Activated gamma-delta T cell treated with Interleukin-2 at 50 U/mL for 16 hours (primary cell): ENCODE measurements around the gene NTHL1.
"Not testable (repeated sequence)": the region's sequence is repeated elsewhere in the genome, so short reads cannot be mapped to it uniquely, and the experiment has no call there.

ENCODE experiments used
- DNase-seq: peaks from one replicate; pipeline ENCODE4 v3.0.0-alpha.2; 2020

Gene NTHL1

DNA sequence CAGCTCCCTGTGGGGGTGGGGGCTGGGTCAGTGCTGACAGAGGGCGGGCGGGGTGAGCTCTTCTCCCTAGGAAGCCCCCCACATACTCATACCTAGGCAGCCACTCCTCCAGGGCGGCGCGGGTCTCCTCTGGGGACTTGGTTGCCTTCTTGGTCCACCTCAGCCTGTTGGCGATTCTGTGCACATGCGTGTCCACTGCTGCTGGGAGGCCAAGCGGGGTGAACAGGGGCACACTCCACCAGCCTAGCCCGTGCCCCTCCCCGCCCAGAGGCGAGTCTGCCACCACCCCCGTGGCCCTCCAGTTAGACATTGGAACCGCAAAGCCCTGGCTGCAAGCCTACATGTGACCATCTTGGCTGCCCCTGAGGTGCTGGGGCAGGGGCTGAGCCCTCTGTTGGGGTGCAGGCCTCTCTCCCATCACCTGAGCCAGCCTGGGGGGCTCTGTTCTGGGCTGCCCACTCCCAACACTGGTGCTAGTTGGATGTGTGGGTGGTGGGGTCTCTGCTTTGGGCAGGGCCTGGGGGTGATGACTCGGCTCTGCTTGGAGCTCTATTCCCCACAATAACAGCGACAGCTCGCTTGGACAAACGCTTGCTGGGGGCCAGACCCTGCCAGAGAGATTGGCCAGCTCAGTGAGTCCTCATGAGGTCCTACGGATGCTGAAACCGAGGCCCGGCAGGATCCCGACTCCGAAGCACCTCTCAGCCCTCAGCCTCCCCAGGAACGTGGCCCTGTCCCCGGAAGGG lies 7.4 kb downstream of the NTHL1 start:
- no peak for DNase-seq

DNA sequence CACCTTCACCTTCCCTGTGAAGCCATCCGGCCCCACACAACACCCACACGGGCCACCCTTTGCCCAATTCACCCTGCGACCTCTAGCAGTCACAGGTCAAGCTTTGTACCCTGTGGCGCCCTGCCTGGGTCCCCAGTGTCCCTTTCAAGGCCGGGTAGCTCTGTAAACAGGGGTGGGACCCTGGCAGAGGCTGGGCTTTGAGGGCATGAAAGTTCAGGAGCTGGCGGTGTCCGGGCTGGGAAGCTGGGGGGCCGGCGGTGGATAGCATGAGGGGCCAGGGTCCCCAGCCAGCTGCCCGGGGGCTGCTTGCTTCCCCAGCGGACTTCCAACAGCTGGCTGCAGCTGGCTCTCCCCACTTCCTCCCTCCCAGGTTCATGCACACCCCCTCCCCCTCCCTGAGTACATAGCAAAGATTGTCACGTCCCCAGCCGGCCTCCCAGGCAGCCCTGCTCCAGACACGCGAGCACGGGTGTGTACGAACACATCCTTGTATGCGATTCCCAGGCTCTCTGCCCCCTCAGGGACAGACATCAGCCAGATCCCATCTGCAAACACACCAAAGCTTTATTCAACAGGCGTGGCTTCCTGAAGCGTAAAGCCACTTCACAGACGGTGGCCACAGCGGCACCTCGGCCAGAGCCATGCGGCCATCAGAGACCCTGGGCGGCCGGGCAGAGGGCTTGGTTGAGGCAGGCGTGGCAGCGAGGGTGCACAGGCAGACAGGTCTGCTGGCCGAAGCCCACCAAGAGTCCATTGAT lies 8.2 kb downstream of the NTHL1 start:
- no peak for DNase-seq

DNA sequence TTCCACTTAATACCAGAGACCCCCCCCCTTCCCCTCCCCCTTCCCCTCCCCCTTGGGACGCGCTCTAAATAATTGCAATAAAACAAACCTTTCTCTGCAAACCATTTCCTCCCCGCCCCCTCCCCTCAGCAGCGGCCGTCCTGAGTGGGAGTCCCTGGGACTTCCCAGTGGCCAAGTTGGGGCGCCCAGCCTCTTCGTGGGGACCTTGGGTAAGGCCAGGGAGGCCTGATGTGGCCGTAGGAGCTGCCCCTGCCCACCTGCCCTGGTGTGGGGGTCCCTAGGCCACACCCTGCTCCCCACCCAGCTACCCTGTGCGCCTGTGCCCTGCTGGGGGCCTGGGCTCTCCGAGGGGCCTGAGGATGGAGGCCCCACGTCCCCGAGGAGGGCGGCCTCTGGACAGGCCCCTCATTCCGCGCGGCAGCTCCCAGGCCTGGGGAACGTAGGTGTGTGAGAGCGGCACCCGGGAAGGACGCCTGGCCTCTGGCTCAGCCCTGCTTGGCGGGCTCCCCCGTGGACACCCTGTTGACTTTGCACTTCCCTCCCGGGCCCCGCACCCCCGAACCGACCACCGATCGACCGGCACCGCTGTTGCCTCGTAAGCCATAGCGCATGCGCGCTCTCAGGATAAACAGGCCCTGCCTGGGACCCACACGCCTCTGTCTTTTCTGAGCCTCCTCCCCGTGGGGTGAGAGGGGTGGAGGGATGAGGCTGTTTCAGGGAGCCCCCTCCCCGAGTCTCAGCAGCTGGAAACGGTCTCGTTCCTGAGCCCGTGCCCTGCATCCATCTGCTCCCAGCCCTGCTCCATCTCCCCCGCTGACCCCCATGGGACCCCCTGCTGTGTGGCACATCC lies 9.0 kb downstream of the NTHL1 start:
- no peak for DNase-seq

DNA sequence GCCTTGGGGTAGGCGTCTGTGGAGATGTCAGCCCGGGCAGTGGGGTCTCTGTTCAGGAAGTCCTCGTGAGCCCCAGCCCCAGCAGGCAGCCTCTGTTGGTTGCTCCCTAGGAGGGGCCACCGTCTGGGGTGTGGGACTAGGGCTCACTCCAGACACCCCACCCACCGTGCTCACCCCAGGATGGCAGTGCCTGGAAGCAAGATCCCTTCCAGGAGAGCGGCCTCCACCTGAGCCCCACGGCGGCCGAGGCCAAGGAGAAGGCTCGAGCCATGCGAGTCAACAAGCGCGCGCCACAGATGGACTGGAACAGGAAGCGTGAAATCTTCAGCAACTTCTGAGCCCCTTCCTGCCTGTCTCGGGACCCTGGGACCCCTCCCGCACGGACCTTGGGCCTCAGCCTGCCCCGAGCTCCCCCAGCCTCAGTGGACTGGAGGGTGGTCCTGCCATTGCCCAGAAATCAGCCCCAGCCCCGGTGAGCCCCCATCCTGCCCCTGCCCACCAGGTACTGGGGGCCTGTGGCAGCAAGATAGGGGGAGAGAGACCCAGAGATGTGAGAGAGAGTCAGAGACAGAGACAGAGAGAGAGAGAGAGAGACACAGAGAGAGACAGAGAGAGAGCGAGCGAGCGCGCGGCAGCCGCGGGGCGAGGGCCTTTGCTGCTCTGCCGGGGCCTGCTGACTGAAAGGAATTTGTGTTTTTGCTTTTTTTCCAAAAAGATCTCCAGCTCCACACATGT lies 9.8 kb downstream of the NTHL1 start:
- DNase-seq = no peak

DNA sequence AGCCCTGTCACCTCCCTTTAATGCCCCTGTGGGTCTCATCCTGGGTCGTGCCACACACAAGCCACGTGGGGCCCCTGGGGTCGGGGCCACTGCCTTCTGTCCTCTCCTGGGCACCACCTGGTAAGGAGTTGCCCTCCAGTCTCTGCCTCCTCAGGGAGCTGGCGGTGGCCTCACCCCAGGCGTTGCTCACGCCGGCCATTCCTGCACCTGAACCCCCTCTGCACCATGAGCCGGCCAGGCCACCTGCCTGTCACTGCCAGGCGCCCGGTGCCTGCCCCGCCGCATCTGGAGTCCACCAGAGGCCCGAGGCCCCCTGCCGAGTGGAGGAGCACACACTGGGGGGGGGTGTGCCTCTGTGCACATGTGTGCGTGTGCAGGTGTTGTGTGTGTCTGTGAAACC lies 10.5 kb downstream of the NTHL1 start:
- no peak for DNase-seq

DNA sequence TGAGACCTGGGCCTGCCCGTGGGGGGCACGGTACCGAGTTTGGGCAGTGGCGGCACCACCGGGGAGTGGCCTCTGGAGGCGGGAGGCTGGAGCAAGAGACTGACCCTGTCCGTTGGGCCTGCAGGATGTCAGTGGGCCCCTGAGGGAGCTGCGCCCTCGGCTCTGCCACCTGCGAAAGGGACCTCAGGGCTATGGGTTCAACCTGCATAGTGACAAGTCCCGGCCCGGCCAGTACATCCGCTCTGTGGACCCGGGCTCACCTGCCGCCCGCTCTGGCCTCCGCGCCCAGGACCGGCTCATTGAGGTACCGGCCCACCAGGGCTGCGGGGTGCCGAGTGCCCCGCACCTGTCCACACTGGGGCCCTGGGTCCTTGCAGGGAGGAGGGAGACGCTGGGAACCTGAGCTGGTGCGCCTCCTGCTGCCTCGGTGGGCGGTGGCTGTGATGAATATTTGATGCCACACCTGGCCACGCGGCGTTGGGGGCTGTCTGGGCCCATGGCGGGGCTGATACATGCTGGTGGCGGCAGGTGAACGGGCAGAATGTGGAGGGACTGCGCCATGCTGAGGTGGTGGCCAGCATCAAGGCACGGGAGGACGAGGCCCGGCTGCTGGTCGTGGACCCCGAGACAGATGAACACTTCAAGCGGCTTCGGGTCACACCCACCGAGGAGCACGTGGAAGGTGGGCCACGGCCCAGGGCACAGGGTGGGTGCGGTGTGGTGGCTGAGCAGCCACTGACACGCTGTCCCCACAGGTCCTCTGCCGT lies 11.3 kb downstream of the NTHL1 start:
- DNase-seq = no peak

DNA sequence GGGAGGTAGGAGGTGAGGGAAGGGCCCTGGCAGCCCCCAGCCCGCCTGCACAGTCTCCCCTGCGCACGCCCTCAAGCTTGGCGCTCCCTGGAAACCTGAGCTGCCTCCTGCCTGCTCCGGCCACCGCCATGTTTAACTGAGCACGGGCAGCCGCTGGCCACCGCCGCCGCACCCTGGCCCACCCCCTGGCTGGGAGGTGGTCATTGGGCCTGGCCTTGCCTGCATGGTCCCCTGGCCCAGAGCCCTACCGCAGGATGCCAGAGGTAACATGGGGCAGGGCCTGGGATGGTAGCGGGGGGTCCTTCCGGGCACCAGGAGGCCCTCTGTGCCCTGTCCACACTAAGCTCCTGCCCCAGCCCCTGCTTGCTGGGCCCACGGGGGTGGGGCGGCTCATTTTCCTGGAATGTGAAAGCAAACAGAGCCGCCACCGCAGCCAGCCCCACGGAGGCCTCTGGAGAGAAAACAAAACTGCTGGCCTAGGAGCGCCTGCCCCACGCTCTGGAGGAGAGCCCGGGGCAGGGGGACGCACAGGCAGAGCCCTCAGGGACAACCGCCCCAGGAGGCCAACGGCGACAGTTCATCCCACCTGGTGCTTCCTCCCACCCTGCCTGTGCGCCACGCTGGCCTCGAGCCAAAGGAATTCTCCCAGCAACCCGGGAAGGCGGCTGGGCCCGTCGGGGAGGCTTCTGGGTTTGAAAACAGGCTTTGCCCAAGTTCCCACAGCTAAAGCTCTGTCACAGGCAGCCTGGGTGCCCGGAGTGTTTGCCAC lies 12.0 kb downstream of the NTHL1 start:
- no peak for DNase-seq

DNA sequence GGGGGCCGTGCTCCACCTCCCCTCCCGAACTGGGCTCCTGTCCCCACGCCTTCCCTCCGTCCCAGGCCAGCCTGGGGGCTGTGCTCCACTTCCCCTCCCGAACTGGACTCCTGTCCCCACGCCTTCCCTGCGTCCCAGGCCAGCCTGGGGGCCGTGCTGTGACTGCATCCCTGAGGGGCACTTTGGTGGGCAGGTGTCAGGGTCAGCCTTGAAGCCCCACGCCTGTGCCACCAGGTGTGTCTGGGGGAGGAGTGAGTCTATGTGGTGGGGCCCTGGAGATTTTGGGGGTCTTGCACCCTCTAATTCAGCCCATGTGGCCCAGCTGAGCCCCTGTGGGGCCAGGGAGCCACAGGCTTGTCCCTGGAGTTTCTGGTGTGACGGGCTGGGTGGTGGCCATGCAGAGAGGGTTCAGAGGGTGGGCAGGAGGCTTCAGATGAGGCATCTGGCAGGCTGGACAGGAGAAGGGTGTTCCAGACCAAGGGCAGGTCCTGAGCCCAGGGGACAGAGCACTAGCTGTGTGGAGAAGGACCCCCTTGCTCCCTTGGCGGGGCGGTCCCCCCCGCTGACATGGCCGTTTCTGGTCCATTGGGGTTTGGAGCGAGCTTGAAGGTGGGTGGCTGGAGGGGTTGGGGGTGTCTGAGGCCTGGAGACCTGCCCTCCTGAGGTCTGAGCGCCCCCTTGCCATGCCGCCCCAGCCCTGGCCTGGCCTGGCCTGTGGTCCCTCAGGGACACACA lies 12.8 kb downstream of the NTHL1 start:
- no peak for DNase-seq

DNA sequence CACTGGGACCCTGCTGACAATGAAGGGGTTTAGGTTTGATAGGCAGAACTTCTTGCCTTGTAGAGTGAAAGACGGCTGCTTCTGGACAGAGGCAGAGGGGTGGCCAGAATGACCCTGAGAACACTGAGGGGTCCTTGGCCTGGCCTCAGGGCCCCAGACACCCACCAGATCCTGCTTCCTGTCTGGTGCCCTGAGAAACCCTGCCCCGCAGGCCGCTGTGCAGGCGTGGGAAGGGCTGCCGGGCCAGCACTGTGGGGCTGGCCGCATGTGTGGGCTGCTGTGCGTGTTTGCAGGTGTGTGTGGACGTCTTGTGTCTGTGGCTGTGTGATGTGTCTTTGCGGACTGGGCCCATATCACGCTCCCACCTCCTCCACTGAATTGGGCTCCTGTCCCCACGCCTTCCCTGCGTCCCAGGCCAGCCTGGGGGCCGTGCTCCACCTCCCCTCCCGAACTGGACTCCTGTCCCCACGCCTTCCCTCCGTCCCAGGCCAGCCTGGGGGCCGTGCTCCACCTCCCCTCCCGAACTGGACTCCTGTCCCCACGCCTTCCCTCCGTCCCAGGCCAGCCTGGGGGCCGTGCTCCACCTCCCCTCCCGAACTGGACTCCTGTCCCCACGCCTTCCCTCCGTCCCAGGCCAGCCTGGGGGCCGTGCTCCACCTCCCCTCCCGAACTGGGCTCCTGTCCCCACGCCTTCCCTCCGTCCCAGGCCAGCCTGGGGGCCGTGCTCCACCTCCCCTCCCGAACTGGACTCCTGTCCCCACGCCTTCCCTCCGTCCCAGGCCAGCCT lies 13.5 kb downstream of the NTHL1 start:
- DNase-seq = not testable (repeated sequence)

DNA sequence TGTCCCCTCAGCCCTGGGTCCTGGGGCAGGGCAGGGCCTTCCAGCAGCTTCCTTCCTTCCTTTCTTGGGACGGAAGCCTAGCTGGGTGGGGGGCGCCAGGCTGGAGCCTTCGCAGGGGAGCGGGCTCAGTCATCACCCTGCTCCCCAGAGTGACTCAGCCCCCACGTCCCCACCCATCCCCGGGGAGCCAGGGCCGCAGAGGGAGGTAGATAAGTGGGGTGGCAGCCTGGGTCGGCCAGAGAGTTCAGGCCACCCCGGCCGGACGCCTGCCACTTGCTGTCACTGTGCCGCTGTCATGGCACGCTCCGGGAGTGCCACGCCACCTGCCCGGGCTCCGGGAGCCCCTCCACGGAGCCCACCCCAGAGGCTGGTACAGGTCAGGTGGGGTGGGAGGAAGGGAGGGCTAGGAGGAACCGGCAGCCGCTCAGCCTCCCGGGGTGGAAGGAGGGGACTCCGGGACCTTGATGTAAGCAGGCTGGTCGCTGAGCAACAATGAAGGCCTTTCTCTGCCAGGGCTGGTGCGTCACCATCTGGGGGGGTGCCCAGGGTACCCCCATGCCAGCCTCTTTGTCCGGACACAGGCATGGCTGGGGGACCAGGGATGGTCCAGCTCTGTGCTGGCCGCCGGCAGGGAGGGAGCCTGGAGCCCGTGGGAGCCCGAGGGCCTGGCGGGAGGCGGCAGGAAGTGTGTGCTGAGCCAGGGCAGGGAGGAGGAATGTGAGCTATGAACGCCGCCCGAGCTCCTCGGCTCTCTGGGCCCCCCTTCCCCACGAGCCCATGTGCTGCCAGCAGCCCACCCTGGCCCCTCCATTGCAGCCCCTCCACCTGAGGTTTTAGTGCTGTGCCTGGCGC lies 14.4 kb downstream of the NTHL1 start:
- no peak for DNase-seq

DNA sequence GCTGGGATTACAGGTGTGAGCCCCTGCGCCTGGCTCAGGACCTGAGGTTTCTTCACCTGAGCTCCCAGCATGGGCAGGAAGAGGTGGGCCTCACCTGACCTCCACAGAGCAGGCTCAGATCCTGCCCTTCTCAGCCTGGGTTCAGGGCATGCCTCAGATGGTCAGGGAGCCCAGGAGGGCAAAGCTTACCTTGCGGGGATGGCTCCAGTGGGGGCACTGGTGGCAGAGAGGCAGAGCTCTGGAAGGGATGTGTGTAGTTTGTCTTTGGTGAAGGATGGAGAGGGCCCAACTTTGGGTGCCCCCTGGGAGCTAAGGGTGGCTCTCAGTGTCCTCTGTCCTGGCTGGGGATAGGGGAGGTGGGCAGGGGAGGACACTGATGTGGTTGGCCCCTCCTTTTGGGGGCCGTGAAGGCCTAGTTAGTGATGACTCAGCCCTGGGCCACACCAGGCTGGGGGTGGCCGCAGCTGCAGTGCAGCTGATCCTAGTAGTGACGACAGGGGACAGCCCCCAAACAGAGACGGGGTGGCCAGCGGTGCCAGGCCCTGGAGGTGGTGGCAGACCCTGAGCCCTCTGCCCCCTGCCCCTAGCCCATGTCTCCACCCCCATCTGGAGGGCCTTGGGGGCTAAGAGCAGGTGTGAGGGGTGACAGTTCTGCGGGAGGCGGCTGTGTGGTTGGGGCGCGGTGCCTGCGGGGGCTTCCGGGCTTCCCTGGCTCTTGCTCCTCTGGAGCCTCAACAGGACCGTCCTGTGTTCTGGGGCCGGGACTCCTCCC lies 15.2 kb downstream of the NTHL1 start:
- no peak for DNase-seq

DNA sequence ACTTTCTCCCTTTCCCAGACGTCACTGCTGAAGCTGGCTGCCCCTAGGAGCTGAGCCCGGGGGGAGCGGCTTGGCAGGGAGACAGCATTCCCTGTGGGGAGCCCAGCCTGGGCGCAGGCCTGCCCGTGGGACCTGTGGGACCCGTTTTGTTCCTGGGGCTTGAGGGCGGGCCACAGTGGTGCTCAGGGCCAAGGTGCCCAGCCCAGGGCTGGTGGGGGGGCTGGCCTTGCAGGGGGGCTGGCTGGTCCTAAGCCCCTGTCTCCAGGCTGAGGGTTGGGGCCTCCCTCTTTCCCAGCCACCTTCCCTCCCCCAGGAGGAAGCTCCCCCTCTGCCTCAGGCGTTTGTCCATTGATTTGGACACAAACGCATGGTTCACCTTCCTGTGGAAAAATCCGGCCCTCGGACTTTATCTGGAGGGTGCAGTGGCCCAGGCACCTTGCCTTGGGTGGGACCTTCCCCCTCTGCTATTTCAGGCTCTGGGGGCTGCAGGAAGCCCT lies 16.5 kb downstream of the NTHL1 start:
- no peak for DNase-seq

DNA sequence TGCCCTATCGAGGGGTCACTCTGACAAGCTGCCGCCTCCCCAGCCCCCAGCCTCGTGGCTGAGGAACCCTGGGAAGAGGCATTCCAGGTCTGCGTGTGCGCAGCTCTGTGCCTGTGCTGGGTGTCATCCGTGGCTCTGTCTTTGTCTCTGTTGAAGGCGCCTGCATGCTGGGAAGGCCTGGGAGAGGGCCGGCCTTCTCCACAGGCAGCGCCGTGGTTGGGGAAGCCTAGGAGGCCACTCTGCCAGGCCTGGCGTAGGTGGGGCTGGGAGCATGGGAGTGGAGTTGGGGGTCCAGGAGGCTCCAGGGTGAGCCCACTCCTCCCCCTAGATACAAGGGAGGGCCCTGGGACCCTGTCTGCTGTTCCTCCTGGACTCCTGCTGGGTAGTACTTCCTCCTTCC lies 17.6 kb downstream of the NTHL1 start:
- DNase-seq = no peak

DNA sequence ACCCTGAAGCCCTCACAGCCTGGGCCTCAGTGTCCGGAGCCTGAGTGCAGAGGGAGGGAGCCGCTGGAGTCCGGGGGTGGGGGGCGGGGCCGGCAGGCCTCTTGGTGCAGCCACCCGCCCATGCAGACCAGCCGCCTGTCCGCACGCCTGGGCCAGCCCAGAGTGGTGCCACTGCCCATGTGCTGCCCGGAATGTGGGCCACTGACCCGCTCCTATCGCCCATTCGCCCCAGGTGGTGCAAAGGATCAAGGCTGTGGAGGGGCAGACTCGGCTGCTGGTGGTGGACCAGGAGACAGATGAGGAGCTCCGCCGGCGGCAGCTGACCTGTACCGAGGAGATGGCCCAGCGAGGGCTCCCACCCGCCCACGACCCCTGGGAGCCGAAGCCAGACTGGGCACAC lies 18.3 kb downstream of the NTHL1 start:
- no peak for DNase-seq

DNA sequence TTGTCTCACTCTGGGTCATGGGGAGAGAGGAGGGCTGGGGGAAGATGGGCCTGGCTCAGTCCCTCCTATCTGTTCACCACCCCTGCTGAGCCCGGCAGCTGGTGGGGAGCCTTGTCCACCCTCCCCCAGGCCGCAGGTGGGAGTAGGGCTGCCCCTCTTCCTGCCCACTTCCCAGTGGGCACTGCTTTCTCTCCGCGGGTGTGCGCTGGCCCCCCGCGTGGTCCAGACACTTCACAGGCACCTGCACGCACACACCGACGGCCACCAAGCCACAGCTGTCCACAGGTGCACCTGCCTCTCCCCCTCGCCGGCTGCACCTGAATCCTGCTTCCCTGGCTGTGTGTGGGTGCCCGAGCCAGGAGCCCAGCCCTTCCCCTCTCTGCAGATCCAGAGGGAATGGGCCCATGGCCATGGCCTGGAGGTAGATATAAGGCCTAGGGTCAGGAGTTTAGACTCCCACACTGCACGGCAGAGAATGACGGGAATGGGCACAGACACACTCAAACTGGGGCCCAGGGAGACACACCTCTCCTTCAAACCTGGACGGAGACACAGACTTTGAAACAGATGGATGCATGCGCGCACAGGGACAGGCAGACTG lies 18.9 kb downstream of the NTHL1 start:
- no peak for DNase-seq

DNA sequence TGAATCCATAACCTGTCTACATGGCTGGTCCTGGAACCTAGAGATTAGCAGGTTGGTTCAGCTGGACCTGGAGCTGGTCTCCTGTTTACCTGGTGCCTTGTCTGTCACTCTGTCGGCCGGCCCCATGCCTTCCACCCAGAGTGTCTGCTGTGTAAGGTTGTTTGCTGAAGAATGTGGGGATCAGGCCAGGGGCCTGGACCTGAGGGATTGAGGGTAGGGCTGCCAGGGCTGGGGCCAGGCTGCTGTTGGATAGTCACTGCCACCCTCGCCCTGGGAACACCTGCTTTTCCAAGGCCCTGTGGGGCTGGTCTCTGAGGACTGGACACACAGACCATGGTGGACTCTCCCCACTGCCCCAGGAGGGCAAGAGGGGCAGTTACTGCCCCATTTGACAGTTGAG lies 19.5 kb downstream of the NTHL1 start:
- no peak for DNase-seq
